Stimulated activated CD4-positive, alpha-beta T cell treated with anti-CD3 and anti-CD28 coated beads, TNF-alpha, amount 100 ng/mL, for 24 hours (primary cell): ENCODE measurements around the gene PCYT2.
"Not testable (repeated sequence)": the region's sequence is repeated elsewhere in the genome, so short reads cannot be mapped to it uniquely, and the experiment has no call there.

ENCODE experiments used
- DNase-seq, 3 experiments: peaks; one replicate each; pipeline ENCODE4 v3.0.0-alpha.2; 2020; ENCODE audit warnings: low read depth in 3 of 3

PCYT2 gene

DNA sequence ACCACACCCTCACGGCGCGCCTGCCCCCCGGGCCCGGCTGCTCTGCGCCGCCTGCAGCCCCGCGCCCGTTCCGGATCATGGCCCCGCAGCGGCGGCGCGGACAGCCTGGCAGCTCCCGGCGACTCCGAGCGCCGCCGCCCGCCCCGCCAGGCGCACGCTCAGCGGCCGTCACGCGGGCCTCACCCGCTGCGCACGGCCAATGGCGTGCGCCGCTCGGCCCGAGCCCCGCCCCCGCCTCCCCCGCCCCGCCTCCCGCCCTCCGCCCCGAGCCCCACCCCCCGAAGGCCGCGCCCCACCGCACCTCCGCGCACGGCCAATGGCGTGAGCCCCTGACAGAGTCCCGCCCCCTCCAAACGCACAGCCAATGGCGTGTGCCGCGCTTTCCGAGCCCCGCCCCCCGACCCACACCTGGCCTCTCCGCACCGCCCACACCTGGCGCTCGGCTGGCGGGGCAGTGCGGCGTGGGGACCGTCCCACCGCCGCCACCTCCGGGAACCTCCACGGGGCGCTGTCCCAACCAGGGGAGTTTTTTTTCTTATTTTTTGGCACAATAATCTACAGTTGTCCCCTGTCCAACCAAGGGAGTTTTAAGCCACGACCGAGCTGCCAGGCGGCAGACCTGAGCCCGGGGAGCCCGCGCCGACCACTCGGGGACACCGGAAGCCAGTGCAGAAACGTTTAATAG, at the start of gene PCYT2:
TSS of gene PCYT2 (minus strand) at position 123 of the 685 bp plus-strand sequence. CDS start at position 79, 44 bp downstream.
- peak; percentile 81 to 93 (median 85) for DNase-seq

DNA sequence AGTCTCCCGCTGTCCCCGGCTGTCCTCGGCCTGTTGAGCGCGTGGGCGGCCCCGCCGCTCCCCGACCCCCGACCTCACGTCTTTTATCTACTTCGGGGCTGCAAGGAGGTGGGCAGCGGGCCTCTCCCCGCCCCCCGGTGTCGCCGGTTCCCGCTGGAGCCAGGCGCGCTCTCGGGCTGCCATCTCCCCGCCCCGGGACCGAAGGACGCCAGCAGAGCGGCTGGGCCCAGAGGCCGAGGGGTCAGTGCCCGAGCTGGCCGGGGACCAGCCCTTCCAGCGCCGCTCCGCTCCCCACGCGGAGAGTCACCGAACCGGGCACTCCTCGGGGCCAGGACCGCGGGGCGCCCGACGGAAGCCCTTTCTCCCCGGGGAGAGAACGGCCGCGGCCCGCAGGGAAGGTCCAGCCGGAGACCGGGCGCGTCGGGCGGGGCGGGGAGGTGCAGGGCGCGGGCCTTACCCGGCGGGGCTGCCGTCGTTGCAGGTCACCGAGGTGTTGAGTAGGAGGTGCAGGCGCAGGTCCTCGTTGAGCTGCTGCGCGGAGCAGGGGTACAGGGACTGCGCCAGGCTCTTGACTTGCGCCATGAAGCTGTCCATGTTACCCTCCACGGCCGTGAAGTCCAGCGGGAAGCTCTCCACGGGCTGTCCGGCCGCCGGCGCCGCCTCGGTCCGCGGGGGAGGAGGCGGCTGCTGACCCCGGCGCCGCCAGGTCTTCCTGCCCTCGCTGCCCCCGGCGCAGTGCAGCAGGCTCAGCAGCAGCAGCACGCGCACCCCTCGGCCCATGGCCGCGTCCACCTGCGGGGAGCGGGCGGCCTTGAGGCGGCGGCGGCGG, 49.1 kb upstream of the PCYT2 start:
- DNase-seq, result no peak

DNA sequence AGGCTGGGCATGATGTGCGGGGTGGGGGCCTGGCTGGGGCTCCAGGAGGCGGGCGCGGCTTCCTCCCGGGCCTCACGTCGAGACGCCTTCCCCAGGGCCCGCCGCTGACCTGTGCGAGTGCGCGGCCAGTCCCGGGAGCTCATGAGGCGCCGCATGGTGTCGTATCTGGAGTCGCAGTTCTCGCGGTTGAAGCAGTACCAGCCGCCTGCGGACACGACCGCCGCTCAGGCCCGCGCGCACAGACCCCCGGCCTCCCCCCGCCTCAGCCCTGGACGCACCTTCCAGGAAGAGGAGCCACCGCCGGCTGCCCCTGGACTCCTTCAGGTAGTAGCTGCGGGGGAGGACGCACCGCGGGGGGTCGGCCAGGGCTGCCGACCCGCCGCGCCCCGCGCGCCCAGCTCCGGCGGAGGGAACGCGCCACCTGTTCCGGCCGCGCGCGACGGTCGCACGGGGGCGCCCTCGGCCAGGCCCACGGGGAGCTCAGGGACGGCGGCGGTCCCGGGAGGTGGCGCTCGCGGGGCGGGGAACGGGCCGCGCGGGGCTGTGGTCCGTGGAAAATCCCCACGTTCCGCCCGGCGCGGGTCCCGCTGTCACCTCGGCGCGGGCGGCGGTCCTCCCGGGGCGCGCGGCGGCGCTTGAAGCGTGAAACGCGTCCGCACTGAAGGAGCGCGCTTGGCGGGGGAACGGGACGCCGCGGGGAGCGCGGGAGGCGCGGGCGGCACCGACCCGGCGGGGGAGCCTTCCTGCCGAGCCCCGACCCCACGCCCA, 48.3 kb upstream of the PCYT2 start:
- DNase-seq, result peak; percentile 47 to 74 (median 56)

DNA sequence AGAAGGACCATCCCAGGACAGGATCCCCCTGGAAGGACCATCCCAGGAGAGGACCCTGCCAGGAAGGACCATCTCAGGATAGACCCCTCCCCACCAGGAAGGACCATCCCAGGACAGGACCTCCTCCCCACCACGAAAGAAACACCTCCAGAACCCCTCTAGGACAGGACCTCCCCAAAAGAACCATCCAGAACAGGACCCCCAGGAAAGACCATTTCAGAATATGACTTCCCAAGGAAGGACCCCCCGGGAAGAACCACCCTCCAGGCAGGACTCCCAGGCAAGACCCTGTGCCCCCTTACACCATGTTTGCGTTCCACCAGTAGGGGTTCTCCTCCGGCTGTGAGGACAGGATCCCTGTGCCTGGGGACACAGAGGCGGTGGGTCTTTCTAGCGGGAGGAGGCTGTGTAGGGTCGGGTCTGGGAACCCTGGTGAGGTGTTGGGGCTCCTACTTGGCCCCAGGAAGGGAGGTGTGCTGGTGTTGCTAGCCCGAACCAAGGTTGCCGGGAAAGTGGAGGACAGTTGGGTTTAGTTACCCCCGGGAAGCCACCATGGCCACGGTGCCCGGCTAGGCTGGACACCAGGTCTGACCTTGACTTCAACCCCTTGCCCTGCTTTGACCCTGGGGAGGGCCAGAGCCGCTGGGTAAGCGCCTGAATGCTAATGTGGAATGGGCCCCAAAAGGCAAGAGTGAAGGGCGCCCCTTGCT, 47.6 kb upstream of the PCYT2 start:
- DNase-seq, result no peak

DNA sequence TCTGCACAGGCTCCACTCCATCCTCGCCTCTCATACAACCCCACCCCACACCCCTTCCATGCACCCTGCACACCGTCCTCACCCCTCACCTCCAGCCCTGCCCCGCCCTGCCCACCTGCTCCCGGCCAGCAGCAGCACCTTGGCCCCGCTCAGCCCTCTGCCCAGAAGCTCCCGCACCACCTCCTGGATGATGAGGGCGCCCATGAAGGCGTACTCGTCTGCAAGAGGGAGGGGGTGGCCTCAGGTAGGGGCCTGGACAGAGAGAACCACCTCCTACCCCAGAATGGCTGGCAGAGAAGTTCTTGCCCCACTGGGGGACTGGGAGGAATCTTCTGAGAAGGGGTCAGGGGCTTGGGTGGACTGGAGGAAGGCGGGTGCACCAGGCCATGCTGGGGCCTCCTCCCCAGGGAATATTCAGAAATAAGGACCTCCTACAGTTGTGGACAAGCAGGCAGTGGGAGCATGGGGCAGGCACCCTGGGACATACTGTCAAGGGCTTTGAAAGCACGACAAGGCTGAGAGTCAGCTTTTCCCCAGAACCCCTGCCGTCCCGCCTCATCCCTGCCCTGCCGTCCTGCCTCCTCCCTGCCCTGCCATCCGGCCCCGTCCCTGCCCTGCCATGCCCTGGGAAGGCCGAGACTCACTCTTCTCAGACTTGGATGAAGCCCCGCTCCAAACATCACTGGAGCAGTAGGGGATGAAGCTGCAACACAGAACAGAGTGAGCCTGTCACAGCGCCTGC, 46.7 kb upstream of the PCYT2 start:
- DNase-seq, result no peak

DNA sequence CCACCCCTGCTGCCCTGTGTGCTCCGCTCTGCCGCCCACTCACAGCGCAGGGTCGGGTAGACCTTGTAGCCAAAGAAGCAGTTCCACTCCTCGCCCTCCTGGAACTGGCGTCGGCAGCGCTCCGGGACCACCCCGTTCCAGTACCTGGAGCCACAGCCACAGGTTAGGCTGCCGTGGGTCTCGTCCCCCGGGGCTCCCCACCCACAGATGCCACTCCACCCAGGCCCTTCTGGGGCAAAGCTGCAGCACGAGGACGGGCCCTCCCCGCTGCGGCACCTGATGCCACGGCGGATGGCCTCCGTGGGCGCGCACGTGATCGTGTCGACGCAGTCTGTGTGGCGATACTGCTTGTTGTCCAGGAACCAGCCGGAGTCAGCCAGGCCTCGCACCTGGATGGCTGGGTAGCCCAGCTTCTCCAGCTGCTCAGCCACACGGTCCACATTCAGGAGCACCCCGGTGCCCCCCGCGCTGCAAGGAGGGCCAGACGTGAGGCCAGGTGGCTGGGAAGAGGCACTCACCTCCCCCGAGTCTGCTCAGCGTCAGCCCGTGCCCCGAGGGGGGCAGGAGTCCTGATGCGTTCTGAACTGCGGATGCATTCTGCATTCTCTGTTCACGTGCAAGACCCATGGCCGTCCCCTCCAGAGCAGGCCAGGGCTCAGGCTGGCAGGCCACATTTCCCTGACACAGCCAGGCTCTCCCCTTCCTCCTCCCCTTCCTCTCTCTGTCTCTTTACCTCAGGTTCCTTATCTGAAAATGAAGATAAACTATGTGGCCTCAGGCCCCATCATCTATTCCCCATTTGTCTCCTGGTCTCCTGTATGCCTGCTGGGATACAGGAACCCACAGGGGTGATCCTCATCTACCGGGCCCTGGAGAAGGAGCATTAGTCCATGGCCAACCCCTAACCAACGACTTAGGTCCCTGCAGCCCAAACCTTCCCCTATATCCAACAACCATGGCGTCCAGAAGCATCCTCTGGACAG, 45.7 kb upstream of the PCYT2 start:
- DNase-seq, result no peak

DNA sequence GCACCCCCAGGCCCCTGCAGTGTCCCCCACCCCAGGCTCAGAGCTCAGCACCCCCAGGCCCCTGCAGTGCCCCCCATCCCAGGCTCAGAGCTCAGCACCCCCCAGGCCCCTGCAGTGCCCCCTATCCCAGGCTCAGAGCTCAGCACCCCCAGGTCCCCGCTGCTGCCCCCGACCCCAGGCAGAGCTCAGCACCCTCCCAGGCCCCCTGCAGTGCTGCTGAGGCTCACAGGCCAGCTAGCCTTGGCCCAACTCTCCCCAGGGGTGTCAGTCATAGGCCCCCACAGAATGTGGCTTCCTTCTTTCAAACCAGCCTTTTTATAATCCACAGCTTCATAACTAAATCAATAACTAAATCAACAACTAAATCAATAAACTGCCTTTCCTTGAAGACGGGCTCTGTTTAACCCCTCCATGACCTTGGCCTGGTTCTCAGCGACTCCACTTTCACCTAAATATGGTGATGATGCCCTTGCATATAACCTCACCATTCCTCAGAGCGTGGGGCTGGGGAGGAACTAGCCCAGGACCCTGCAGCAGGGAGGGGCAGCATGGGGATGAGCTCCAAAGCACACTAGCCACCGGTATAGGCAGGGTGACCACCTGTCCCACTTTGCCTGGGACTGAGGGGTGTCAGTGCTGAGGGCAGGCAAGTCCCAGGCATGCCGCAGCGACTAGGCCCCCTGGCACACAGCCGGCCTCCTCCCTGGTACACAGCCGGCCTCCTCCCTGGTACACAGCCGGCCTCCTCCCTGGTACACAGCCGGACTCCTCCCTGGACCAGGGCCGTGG, 44.8 kb upstream of the PCYT2 start:
- no peak for DNase-seq

DNA sequence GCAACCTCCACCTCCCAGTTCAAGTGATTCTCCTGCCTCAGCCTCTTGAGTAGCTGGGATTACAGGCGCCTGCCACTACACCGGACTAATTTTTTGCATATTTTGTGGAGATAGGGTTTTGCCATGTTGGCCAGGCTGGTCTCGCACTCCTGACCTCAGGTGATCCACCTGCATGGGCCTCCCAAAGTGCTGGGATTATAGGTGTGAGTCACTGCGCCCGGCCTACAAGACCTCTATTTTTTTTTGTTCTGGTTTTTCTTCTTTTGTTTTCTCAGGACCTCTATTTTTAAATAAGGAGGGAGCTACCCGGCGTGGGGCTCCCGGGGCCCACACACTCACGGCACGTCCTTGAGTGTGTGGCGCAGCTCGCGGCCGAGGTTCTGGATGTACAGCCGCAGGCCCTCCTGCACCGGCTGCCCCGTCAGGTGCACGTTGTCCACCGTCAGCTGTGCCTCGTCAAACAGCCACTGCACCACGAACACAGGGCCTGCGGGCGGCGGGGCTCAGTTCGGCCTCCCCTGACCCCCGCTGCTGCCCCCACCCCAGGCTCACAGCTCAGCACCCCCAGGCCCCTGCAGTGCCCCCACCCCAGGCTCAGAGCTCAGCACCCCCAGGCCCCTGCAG, 44.0 kb upstream of the PCYT2 start:
- no peak for DNase-seq

DNA sequence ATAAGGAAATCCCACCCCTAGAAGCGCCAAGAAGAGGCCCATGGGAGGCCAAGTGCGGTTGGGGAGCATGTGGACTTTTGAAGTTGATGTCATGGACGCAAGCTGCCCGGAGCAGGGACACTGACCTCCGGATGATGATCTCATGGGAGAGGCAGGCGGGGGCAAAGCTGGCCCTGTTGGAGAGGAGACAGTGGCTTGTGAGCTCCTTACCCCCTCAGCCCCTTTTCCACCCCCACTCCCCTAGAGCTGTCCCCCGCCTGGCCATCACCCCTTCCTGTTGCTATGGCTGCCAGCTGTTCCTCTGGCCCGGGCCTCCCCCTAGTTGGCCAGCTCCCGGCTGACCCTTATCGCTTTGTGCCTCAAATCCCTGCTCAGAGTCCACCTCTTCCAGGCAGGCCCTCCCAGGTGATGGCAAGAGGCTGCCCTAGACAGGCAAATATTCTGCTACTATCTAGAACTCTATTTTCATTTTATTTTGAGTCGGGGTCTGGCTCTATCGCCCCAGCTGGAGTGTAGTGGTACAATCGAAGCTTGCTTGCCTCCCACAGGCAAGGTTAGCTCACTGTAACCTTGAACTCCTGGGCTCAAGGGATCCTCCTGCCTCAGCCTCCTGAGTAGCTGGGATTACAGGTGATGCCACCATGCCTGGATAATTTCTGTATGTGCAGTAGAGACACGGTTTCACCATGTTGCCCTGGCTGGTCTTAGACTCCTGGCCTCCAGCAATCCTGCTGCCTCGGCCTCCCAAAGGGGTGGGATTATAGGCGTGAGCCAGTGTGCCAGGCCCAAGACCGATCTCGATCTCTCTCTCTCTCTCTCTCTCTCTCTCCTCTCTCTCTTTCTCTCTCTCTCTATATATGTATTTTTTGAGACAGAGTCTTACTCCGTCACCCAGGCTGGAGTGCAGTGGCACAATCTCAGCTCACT, 43.2 kb upstream of the PCYT2 start:
- DNase-seq, result no peak

DNA sequence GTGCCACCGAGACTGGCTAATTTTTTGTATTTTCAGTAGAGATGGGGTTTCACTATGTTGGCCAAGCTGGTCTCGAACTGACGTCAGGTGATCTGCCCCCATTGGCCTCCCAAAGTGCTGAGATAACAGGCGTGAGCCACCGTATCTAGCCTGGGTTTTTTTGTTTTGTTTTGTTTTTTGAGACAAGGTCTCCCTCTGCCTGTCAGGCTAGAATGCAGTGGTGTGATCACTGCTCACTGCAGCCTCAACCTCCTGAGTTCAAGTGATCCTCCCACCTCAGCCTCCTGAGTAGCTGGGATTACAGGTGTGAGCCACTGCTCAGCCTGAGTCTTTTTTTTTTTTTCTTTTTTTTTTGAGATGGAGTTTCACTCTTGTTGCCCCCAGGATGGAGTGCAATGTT, 42.2 kb upstream of the PCYT2 start:
- not testable (repeated sequence) for DNase-seq

DNA sequence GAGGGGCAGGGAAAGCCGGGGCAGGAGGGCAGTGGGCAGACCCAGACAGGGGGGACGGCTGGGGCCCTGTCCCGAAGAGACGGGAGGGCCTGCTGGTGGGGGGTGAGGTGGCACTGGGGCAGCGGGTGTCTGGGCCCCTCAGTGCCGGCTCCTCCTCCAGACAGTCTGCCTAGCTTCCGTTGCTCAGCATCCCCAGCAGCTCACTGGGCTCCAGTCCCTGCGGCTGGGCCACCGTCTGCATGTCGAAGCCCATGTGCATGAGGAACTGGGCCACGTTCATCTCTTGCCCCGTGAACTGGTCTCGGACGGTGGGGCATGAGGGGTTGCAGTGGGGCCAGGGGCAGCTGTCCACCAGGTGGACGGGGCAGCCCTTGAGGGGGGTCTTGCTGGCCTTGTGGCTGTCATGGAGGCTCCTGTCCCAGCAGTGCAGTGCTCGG, 41.6 kb upstream of the PCYT2 start:
- no peak for DNase-seq

DNA sequence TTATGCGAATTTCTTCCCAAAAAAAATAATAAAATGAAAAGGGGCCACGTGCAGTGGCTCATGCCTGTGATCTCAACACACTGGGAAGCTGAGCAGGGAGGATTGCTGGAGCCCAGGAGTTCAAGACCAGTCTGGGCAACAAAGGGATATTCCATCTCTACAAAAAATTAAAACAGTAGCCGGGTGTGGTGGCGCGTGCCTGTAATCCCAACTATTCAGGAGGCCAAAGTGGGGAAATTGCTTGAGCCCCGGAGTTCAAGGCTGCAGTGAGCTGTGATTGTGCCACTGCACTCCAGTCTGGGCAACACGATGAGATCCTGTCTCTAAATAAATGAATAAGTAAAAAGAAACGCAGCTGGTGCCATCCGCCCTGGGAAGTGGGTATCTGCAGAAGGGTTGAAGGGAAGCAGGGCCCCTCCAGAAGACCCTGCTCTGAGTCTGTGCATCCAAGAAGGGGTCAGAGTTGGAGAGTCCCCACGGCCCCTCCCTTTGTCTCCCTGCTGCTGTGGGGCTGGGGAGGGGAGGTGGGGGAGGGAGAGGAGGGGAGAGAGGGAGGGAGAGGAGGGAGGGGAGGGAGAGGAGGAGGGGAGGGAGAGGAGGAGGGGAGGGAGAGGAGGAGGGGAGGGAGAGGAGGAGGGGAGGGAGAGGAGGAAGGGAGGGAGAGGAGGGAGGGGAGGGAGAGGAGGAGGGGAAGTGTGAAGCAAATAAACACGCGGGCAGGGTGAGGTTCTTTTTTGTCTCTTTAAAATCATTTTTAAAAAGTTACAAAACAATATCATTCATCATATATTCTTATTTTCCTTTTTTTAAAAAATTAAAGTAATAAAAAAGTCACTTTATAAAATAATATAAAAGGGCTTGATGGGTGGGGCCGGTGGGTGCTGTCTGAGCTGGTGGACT, 40.8 kb upstream of the PCYT2 start:
- DNase-seq, result no peak

DNA sequence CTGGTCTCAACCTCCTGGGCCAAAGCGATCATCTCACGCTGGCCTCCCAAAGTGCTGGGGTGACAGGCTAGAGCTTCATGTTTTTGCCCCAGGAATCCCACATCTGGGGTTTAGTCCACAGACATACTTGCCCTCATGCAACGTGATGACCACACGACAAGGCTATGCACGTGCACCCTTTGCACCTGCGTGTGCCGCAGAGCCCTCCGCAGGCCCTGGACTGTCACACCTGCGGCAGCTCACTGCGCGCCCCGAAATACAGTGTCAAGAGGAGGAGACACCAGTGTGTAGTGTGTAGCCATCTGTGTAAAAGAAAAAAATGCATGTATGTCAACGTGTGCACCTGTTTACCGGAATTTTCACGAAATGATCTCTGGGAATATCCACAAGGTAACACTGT, 39.3 kb upstream of the PCYT2 start:
- no peak for DNase-seq

DNA sequence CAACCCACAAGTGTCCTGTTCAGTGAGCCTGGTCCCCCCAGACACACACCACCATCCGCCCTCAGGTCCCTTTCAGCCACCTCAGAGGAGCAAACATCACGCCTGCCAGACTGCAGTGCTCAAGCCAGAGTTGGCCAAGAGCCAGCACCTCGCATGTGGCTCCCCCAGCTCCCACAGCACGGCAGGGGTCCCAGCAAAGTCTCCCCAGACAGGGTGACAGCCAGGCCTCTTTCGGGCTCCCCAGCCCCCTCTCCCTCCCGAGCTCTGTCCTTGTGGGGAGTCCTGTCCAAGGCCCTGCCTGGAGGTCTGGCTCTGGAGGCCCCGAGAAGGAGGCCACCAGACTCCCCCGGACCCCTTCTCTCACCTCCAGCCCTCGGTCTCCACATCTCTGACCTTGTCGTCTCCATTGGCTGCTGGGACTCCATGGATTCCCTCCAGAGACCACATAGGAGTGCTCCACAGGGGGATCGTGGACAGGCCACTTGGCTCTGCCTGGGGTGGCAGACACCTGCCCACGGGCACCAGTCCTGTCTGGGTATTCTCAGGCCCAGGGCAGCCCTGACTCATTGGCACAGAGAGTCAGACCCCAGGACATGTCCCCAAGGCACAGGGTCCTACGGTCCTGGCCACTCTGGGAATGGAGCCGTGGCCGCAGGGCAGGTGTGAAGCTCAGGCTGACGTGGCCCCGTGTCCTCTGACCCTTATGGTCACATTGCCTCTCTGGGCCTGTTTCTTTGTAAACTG, 37.6 kb upstream of the PCYT2 start:
- DNase-seq, result no peak

DNA sequence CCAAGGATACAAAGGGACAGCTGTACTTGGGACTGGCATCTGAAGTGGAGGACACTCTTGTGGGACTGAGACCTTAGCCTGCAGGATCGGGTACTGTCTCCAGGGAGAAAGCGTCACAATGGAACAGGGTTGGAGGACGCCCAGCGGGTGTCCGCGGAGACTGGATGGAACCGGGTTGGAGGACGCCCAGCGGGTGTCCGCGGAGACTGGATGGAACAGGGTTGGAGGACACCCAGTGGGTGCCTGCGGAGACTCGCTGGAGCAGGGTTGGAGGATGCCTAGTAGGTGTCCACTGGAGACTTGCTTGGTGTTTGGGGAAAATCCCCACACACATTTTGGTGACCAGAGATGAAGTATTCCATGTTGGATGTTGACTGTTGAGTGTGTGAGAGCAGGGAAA, 36.0 kb upstream of the PCYT2 start, which contains the start of gene MYADML2:
TSS of gene MYADML2 (minus strand) at position 45 of the 400 bp plus-strand sequence. CDS start 5,492 bp downstream, outside the sequence.
- DNase-seq, result no peak
